Measurements from ENCODE around the gene PLPPR2.

GRCh38 chr19:11324079-11324661, 31.1 kb upstream of the PLPPR2 start:
- TF ChIP-seq CTCF (conservative IDR thresholded peaks at IDR 0.05) (no peak), EZH2 (IDR thresholded peaks at IDR 0.05; ENCODE audit: low read depth) (no peak)

Data from PC-9 (cell line).